K562 (cell line): ENCODE results near the gene PAPSS2.

ENCODE experiments used
- E2F8 ChIP-seq: fragments of 450-650 bp; IDR thresholded peaks from 2 replicates; pipeline ENCODE4 v1.7.1; 2018; ENCODE audit warnings: mild to moderate bottlenecking, low read depth; ENCODE audit not compliant: partially characterized antibody
- ESRRA ChIP-seq: fragments of 450-650 bp; IDR thresholded peaks from 2 replicates; pipeline ENCODE4 v1.6.1; 2014; ENCODE audit warnings: low read depth, mild to moderate bottlenecking, moderate library complexity, borderline replicate concordance
- KLF10 ChIP-seq: fragments of 250-450 bp; sonication (Bioruptor Pico); IDR thresholded peaks from 2 replicates; pipeline ENCODE4 v1.6.1; 2021; ENCODE audit warnings: matching md5 sums
- MAFK ChIP-seq: IDR thresholded peaks from 2 replicates; pipeline ENCODE4 v1.6.1; 2011; ENCODE audit warnings: low read length, improper control_type of control experiment
- PCBP1 ChIP-seq: fragments of 200-400 bp; formaldehyde crosslinking; IDR thresholded peaks from 2 replicates; pipeline ENCODE4 v1.6.1; 2018; ENCODE audit warnings: mild to moderate bottlenecking, low read depth, low read length; ENCODE audit not compliant: poor library complexity, severe bottlenecking
- TARDBP ChIP-seq: fragments of 450-650 bp; IDR thresholded peaks from 2 replicates; pipeline ENCODE4 v1.6.1; 2016
- TEAD2 ChIP-seq: fragments of 450-650 bp; IDR thresholded peaks from 2 replicates; pipeline ENCODE4 v1.6.1; 2016; ENCODE audit warnings: missing genetic modification characterization, control low read depth, missing compliant biosample characterization
- ZNF134 ChIP-seq: fragments of 250-450 bp; sonication (Bioruptor Pico); conservative IDR thresholded peaks from 2 replicates; pipeline ENCODE4 v1.4.0; 2020
- ZSCAN29 ChIP-seq: fragments of 450-650 bp; IDR thresholded peaks from 2 replicates; pipeline ENCODE4 v1.6.1; 2017

- TF ChIP-seq PCBP1: no peak
- TF ChIP-seq E2F8: no peak
- TF ChIP-seq TARDBP: no peak
- no peak for TF ChIP-seq ZSCAN29
- no peak for TF ChIP-seq ZNF134 (CRISPR knock-in tag)
- TF ChIP-seq ESRRA: no peak
- TF ChIP-seq KLF10 (CRISPR knock-in tag): no peak
- no peak for TF ChIP-seq TEAD2 (tag)
- TF ChIP-seq MAFK: no peak
Observed at GRCh38 chr10:87669752-87670151, 10.1 kb downstream of the PAPSS2 start.
